Mammary epithelial cell (primary cell): ENCODE data around the gene AURKAIP1.

Experiments
- CTCF ChIP-seq, 2 donors: IDR thresholded peaks in 1 of 2; conservative IDR thresholded peaks in 1 of 2; 2 replicates each; pipeline ENCODE4 v1.5.1; 2011 to 2012; ENCODE audit warnings: inconsistent platforms in 2 of 2, low read length in 2 of 2, mild to moderate bottlenecking in 2 of 2, control low read depth in 1 of 2, low read depth in 1 of 2; ENCODE audit not compliant: insufficient read depth in 1 of 2; ENCODE audit errors: extremely low read depth in 1 of 2
- EZH2 ChIP-seq: IDR thresholded peaks from 2 replicates; pipeline ENCODE4 v1.6.1; 2012; ENCODE audit warnings: low read length, inconsistent platforms, borderline replicate concordance

- TF ChIP-seq CTCF (conservative IDR thresholded peaks at IDR 0.05 in 1 of 2, IDR thresholded peaks at IDR 0.05 in 1 of 2; ENCODE audit: extremely low read depth in 1 of 2, insufficient read depth in 1 of 2, low read depth in 1 of 2, low read length in 2 of 2) (no peak), EZH2 (no peak)
Observed at GRCh38 chr1:1335283-1335682, 39.7 kb downstream of the AURKAIP1 start.
